ENCODE data around the gene PGM1.

DNA sequence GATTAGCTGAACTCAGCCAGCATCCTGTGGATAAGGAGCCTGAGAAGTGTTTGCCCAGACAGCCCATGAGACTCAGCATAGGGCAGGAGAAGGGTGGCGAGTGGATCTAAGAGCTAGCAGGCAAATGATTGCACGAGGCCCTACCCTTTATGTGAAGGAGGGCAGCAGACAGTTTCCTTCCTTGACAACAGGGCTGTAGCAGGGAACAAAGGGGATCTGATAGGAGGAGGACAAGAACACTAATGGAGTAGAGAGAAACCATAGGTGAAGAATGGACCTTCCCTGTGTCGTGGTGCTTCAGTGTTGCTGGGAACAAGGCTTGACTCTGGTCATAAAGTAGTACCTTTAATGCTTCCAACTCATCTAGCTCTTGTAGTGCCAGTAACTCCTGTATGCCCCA lies 84.3 kb downstream of the PGM1 start:
- TF ChIP-seq, protein P1, sequence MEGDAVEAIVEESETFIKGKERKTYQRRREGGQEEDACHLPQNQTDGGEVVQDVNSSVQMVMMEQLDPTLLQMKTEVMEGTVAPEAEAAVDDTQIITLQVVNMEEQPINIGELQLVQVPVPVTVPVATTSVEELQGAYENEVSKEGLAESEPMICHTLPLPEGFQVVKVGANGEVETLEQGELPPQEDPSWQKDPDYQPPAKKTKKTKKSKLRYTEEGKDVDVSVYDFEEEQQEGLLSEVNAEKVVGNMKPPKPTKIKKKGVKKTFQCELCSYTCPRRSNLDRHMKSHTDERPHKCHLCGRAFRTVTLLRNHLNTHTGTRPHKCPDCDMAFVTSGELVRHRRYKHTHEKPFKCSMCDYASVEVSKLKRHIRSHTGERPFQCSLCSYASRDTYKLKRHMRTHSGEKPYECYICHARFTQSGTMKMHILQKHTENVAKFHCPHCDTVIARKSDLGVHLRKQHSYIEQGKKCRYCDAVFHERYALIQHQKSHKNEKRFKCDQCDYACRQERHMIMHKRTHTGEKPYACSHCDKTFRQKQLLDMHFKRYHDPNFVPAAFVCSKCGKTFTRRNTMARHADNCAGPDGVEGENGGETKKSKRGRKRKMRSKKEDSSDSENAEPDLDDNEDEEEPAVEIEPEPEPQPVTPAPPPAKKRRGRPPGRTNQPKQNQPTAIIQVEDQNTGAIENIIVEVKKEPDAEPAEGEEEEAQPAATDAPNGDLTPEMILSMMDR (IDR thresholded peaks at IDR 0.05): no peak
- TF ChIP-seq EZH2phosphoT487 (IDR thresholded peaks at IDR 0.05) (no peak), EZH2 (IDR thresholded peaks at IDR 0.05) (no peak)

Measured in neural progenitor cell (in vitro differentiated cells).